Omental fat pad (tissue), 4 donors: ENCODE data around the gene SLC2A1. TPM values are rescaled to one million over a fixed set of nuclear protein-coding genes. Genes with fewer than 3 reads are reported as not detected.

Experiments used
- ATAC-seq: fragments of 150-250 bp; one replicate; pipeline ENCODE4 v1.9.1; 2016; ENCODE audit warnings: mild to moderate bottlenecking, moderate library complexity; ENCODE audit not compliant: low FRiP score
- DNase-seq: peaks from one replicate; pipeline ENCODE4 v3.0.0-alpha.2; 2019; ENCODE audit warnings: low spot score
- total RNA-seq, 4 donors: library from RNA; depleted of rRNA; stranded (reverse); fragments of >200 nt; gene quantifications; one replicate each; pipeline ENCODE4 v1.1.0, GENCODE V29; 2016
- TF ChIP-seq, protein P1 (sequence below), 3 donors: fragments of 450-650 bp; IDR thresholded peaks; one replicate each; pipeline ENCODE4 v1.5.1; 2016 to 2017; ENCODE audit warnings: antibody characterized with exemption in 3 of 3, mild to moderate bottlenecking in 3 of 3, moderate library complexity in 2 of 3

Gene SLC2A1
- total RNA-seq, 4 donors from 2014 or later, result 13.4 to 71.5 (median 48.0) TPM

- no peak for DNase-seq
- ATAC-seq, result no peak
- TF ChIP-seq, protein P1, sequence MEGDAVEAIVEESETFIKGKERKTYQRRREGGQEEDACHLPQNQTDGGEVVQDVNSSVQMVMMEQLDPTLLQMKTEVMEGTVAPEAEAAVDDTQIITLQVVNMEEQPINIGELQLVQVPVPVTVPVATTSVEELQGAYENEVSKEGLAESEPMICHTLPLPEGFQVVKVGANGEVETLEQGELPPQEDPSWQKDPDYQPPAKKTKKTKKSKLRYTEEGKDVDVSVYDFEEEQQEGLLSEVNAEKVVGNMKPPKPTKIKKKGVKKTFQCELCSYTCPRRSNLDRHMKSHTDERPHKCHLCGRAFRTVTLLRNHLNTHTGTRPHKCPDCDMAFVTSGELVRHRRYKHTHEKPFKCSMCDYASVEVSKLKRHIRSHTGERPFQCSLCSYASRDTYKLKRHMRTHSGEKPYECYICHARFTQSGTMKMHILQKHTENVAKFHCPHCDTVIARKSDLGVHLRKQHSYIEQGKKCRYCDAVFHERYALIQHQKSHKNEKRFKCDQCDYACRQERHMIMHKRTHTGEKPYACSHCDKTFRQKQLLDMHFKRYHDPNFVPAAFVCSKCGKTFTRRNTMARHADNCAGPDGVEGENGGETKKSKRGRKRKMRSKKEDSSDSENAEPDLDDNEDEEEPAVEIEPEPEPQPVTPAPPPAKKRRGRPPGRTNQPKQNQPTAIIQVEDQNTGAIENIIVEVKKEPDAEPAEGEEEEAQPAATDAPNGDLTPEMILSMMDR (IDR thresholded peaks at IDR 0.05), result no peak
These were observed 21.5 kb upstream of the SLC2A1 start for GRCh38 chr1:42979896-42980800.

DNA sequence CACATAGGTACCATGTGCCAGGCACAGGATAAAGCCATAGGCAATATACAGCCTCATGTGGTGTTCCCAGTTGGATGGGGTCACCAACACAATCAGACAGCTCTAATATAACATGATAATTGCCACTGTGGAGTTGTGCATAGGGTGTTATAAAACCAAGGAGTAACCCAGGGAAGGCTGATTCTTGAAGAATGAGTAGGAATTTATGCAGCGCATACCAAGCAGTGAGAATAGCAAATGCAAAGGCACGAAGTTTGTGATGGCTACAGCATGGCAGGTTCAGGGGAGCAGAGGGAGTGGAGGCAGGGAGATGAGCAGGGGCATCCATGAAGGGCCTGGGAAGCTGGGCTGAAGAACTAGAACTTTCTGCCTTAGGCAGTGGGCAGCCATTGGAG, 20.4 kb upstream of the SLC2A1 start:
- DNase-seq (no peak), ATAC-seq (no peak)
- TF ChIP-seq, protein P1 (IDR thresholded peaks at IDR 0.05), result no peak

GRCh38 chr1:42978317-42979035, 19.8 kb upstream of the SLC2A1 start:
- TF ChIP-seq, protein P1 (IDR thresholded peaks at IDR 0.05), result no peak
- ATAC-seq (no peak), DNase-seq (no peak)

GRCh38 chr1:42977653-42978052, 19.0 kb upstream of the SLC2A1 start:
- DNase-seq (no peak), ATAC-seq (no peak)
- TF ChIP-seq, protein P1 (IDR thresholded peaks at IDR 0.05), result no peak

DNA sequence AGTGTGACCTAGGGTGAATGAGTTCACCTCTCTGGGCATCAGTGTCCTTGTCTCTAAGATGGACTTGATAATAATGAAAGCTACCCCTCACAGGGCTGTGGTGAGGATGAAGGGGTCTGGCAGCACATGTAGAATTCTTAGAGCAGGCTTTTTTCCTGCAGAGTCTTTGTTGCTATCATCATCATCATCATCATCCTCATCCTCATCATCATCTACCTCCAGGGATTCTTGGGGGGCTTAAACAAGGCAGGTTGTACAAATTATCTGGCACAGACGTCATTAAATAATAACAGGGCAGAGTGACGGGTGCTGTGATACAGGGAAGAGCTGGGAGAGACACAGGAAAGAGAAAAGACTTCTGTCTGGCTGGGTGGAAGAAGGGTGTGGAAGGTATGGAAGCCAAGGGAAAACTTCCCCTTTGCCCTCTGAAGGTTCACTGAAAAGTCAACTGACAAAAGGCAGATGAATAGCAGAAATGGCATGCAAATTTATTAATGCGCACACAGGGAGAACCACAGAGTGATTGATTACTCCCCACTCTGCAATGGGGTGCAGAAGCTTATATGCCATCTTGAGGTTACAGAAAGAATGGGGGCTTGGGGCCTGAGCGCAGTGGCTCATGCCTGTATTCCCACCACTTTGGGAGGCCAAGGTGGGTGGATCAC, 17.0 kb upstream of the SLC2A1 start:
- ATAC-seq (no peak), DNase-seq (no peak)
- TF ChIP-seq, protein P1 (IDR thresholded peaks at IDR 0.05), result no peak

DNA sequence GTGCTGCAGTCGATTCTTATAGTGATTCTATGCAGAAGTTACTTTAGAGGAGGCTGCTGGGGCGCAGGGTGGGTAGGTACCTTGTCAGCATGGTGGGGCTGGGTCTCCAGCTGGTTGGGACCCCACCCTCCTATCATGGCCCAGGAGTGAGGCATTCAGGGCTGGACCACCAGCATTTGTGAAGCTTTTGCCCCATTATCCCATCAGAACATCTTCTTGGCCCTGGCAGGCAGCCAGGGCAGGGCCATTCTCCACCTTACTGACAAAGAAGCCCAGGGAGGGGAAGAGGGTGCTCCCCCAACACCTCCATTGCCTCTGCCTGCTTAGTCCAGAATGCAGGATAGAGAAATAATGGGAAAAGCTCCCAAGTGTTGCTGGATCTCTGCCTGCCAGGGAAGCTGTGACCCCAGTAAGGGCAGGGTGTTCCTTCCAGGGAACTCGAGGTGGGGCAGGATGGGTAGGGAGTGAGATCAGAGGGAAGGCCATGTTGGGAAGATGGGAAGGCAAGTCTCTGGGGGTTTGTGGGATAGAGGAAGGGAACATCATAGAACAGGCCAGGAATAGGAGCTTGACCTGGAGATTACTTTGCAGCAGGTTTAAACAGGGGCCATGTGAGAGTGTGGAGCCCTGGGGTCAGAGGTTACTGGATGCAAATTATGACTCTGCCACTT, 16.2 kb upstream of the SLC2A1 start:
- TF ChIP-seq, protein P1 (IDR thresholded peaks at IDR 0.05), result no peak
- ATAC-seq, result no peak
- no peak for DNase-seq
